Activated CD4-positive, alpha-beta T cell treated with anti-CD3 and anti-CD28 coated beads, Interleukin-2, amount 50 U/mL, for 24 hours (primary cell): ENCODE measurements around the gene ZNF804B.

Experiments used
- DNase-seq, 2 donors: peaks; one replicate each; pipeline ENCODE4 v3.0.0-alpha.2; 2020; ENCODE audit warnings: low read depth in 1 of 2, low spot score in 1 of 2

ZNF804B gene

GRCh38 chr7:89247207-89247606, 487.7 kb downstream of the ZNF804B start:
- no peak for DNase-seq

- no peak for DNase-seq
Measured at GRCh38 chr7:89259085-89259484, 499.6 kb downstream of the ZNF804B start.

GRCh38 chr7:89264126-89264525, 504.6 kb downstream of the ZNF804B start:
- no peak for DNase-seq

GRCh38 chr7:89265631-89266030, 506.1 kb downstream of the ZNF804B start:
- DNase-seq = no peak

- no peak for DNase-seq
Measured at GRCh38 chr7:89283302-89283701, 523.8 kb downstream of the ZNF804B start.

- DNase-seq = no peak
Measured at GRCh38 chr7:89308535-89308934, 549.0 kb downstream of the ZNF804B start.

GRCh38 chr7:89311886-89312285, 552.4 kb downstream of the ZNF804B start:
- no peak for DNase-seq

GRCh38 chr7:89312551-89312950, 553.1 kb downstream of the ZNF804B start:
- DNase-seq = no peak

- DNase-seq = no peak
Measured at GRCh38 chr7:89316584-89317251, 557.2 kb downstream of the ZNF804B start.

GRCh38 chr7:89332026-89332425, 572.5 kb downstream of the ZNF804B start:
- DNase-seq = no peak

GRCh38 chr7:89334797-89335196, 575.3 kb downstream of the ZNF804B start:
- DNase-seq = no peak

- no peak for DNase-seq
Measured at GRCh38 chr7:89335490-89335889, 576.0 kb downstream of the ZNF804B start.

- DNase-seq = no peak
Measured at GRCh38 chr7:89336121-89336520, 576.6 kb downstream of the ZNF804B start.

GRCh38 chr7:89339748-89340147, 580.2 kb downstream of the ZNF804B start:
- DNase-seq = no peak

- DNase-seq = no peak
Measured at GRCh38 chr7:89357121-89357520, 597.6 kb downstream of the ZNF804B start.

GRCh38 chr7:89377219-89377618, 617.7 kb downstream of the ZNF804B start:
- DNase-seq = no peak

GRCh38 chr7:89385411-89385810, 625.9 kb downstream of the ZNF804B start:
- no peak for DNase-seq
